Kidney epithelial cell (primary cell): ENCODE results near the gene SFMBT2. TPM values are rescaled to one million over a fixed set of nuclear protein-coding genes. Genes with fewer than 3 reads are reported as not detected.

Experiments used
- DNase-seq: peaks from one replicate; pipeline ENCODE4 v3.0.0-alpha.2; 2010; ENCODE audit warnings: low read depth
- H3K27me3 ChIP-seq: 2 replicates; pipeline ENCODE4 v1.6.0; 2011; ENCODE audit warnings: low read length; ENCODE audit not compliant: control insufficient read depth, insufficient read depth
- H3K36me3 ChIP-seq: 2 replicates; pipeline ENCODE4 v1.5.1; 2011; ENCODE audit warnings: low read length; ENCODE audit not compliant: control insufficient read depth, insufficient read depth
- H3K4me3 ChIP-seq: 2 replicates; pipeline ENCODE4 v1.5.1; 2011; ENCODE audit warnings: low read depth, mild to moderate bottlenecking, control low read depth, low read length
- CTCF ChIP-seq: IDR thresholded peaks from 2 replicates; pipeline ENCODE4 v1.5.1; 2011; ENCODE audit warnings: mild to moderate bottlenecking, moderate library complexity, low read length, control low read depth, inconsistent platforms; ENCODE audit not compliant: insufficient read depth, poor library complexity, severe bottlenecking
- total RNA-seq: library from RNA; depleted of rRNA; stranded (reverse); fragments of >200 nt; gene quantifications from 2 replicates; pipeline ENCODE4 v1.2.3, GENCODE V29; 2015

The SFMBT2 gene
- total RNA-seq, 1 donor from 2014 or later, result 3.1 TPM

- no peak for DNase-seq
- H3K4me3 ChIP-seq, result no peak overlapping the region
Observed at GRCh38 chr10:7277432-7277831, 133.4 kb downstream of the SFMBT2 start.

GRCh38 chr10:7275761-7276440 lies 134.9 kb downstream of the SFMBT2 start:
- no peak for DNase-seq
- H3K4me3 ChIP-seq, result no peak overlapping the region
- no peak for TF ChIP-seq CTCF
- no peaks in the 10 kb centered on the region for H3K36me3 ChIP-seq
- H3K27me3 ChIP-seq, result no peaks in the 10 kb centered on the region

More at GRCh38 chr10:7277432-7277831, 133.4 kb downstream of the SFMBT2 start:
- Histone ChIP-seq H3K36me3 (no peaks in the 10 kb centered on the region), H3K27me3 (no peaks in the 10 kb centered on the region)
- no peak for TF ChIP-seq CTCF

GRCh38 chr10:7274293-7274692 lies 136.5 kb downstream of the SFMBT2 start:
- Histone ChIP-seq H3K4me3 (no peak overlapping the region), H3K36me3 (no peaks in the 10 kb centered on the region), H3K27me3 (no peaks in the 10 kb centered on the region)
- no peak for TF ChIP-seq CTCF
- no peak for DNase-seq

- DNase-seq, result no peak
- H3K27me3 ChIP-seq, result no peaks in the 10 kb centered on the region
- H3K36me3 ChIP-seq, result no peaks in the 10 kb centered on the region
- no peak overlapping the region for H3K4me3 ChIP-seq
- TF ChIP-seq CTCF, result no peak
Observed at GRCh38 chr10:7272008-7272407, 138.8 kb downstream of the SFMBT2 start.

- no peak for DNase-seq
- Histone ChIP-seq H3K4me3 (no peak overlapping the region), H3K27me3 (no peaks in the 10 kb centered on the region), H3K36me3 (no peaks in the 10 kb centered on the region)
- no peak for TF ChIP-seq CTCF
Observed at GRCh38 chr10:7269988-7270387, 140.8 kb downstream of the SFMBT2 start.

GRCh38 chr10:7267142-7267541 lies 143.7 kb downstream of the SFMBT2 start:
- Histone ChIP-seq H3K36me3 (no peaks in the 10 kb centered on the region), H3K4me3 (no peak overlapping the region), H3K27me3 (no peaks in the 10 kb centered on the region)
- DNase-seq, result no peak
- no peak for TF ChIP-seq CTCF
